GM21360 (cell line): ENCODE data around the gene B3GAT1.

Experiments used
- ATAC-seq: cut with Tn5 transposase; IDR thresholded peaks from one replicate; pipeline ENCODE4 v1.9.1; 2021; ENCODE audit warnings: mild to moderate bottlenecking, moderate library complexity; ENCODE audit not compliant: unreplicated experiment

B3GAT1 gene

DNA sequence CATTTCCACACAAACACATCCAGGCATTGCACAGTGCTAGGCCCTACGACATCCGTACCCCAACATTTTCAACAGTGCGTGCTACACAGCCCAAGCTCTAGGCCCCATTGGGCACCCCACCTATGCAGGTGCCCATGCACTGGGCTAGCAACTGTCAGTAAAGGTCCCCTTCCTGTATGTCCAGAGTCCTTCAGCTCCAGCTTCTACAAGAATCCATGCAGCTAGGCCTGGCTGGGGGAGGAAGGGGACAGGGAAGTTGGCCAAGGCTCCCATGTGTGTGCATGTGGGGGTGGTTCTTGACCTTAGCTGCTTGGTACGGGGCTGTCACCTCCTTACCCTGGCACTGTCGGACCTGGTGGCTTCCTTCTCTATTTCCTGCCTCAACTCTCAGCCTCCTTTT, 1.3 kb downstream of the B3GAT1 start:
- ATAC-seq = no peak

DNA sequence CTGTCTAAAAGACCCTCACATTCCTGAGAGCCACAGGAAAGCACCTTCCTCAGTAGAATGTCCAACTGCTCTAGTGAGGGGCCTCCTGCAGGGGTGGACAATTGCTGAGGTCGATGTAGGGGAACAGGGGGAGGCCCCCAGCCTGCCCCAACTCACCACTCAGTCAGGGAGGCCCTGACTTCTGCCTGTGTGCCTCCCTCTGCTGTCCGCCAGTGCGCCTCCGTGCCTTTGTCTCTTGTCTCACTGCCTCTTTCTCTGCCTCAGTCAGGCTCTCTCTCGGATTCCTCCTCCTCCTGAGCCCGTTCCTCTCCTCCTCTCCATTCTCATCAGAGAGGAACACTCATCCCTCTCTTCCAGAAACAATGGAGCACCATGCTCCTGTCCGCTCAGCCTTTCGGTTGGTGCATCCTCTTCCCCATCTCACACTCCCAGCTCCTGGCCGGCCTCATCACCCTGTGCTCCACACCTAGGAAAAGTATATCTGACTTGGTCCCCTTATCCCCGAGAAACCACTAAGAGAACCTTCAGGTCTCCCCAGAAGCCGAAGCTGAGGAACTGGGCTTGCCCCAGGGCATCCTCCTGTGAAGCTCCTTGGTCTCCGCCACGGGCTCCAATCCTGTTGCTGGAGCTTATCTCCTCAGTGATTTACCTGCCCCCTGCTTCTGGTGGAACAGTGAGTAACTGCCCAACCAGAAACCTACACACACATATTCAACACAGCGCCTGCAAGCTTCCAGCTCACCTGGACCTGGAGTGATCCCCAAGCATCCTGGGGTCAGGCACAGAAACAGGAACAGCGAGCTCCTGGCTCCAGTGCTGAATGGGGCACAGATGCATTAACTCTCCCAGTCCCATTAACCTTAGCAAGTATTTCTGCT, 2.3 kb downstream of the B3GAT1 start:
- no peak for ATAC-seq

DNA sequence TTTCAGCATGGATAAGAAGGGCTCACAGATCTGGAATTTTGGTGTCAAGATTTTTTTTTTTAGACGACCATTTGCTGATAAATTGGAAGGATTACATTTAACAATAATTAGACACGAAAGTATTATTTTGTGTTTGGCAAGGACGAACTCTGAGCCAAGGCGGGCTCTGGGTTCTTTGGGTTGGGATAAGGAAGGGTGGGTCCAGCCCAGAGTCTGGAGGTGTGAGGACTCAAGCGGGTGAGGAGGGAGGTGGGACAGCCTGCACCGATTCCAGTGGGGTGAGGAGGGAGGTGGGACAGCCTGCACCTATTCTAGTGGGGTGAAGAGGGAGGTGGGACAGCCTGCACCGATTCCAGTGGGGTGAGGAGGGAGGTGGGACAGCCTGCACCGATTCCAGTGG, 4.1 kb downstream of the B3GAT1 start:
- ATAC-seq = no peak

DNA sequence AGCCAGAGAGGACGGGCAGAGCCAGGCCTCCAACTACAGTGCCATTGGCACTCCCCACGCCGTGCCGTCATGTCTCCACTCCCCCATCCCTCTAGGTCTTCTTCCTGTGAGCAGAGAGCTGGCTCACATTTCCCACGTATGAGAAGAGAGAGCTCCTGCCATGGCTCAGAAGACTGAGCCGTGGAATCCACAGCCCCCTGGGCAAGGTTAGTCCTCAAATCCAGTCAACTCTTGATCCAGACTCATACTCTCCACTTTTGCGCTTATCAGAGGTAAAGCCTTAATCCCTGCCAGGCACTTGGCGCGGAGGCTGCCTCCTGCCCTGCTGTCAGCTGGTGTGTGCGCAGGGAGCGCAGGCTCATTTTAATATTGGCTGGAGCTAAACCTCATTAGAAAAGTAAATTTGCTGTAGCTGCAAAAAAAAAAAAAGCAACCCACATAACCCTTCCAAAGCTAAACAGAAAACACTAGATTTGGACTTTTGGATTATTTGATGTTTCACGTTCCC, 4.7 kb downstream of the B3GAT1 start:
- no peak for ATAC-seq

DNA sequence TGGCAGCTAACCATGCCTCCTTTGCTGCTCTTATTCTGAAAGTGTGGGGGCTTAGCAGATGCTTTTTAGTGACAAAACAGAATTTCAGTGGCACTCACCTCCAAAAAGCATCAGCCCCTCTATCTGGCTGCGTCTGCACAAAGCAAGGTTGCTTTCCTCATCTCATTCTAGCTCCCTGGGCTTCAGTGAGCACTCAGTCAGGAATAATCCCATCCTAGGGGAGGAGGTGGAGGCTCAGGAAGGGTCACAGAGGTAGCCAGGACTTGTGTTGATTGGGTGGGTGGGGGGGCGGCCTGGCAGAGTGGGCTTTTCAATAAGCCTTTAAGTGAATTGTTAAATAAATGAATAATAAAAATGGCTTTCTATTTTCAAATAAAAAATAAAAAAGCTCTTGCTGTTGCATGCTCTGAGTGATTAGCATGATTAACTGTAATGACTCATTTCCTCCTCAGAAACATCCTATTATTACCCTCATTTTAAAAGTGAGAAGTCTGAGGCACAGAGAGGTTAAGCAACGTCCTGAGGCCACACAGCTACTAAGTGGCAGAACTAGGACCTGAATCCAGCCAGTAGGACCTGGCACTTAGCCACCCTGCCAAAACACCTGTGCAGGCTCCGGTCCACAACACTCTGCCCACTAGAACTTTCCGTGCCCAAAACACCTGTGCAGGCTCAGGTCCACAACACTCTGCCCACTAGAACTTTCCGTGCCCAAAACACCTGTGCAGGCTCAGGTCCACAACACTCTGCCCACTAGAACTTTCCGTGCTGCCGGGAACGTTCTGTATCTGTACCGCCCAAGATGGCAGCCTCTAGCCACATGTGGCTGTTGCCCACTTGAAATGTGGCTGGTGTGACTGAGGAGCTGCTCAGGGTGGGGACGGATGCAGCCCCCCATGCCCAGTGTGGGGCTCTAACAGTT, 5.5 kb downstream of the B3GAT1 start:
- no peak for ATAC-seq

DNA sequence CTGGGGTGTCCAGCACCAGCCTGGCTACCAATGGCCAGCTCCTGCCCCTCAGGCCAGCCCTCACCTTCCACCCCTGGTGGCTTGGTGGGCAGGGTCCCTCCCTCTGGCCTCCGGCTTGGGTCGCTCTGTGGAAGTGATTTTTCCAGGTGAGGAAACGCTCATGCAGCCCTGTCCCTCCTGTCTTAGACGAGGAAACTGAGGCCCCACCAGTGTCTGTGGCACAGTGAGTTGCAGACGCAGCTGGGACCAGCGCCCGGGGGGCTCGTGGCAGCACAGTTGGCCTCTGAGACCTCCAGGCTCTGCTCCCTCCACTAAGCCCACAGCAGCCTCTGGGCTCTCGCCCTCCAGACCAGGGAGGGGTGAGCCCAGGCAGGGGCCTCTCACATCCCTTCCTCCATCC, 6.2 kb downstream of the B3GAT1 start:
- no peak for ATAC-seq

DNA sequence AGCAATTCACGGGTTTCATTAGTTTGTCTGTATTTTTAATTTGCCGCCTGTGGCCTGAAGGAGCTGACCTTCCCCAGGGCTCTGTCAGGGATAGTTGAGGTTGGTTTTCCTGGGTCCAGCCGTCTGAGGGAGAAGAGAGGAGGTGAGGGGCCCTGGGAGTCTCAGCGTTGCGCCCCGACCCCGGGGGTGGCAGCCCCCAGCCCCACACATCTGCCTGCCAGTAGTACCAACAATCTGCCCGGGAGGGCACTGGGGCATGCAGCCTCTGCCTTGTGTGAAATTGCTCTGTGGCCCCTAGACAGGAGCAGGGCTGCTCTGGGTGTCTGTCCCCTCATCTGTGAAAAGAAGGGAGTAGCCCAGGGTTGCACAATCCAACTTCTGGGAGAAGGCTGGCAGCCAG, 6.6 kb downstream of the B3GAT1 start:
- ATAC-seq = no peak

DNA sequence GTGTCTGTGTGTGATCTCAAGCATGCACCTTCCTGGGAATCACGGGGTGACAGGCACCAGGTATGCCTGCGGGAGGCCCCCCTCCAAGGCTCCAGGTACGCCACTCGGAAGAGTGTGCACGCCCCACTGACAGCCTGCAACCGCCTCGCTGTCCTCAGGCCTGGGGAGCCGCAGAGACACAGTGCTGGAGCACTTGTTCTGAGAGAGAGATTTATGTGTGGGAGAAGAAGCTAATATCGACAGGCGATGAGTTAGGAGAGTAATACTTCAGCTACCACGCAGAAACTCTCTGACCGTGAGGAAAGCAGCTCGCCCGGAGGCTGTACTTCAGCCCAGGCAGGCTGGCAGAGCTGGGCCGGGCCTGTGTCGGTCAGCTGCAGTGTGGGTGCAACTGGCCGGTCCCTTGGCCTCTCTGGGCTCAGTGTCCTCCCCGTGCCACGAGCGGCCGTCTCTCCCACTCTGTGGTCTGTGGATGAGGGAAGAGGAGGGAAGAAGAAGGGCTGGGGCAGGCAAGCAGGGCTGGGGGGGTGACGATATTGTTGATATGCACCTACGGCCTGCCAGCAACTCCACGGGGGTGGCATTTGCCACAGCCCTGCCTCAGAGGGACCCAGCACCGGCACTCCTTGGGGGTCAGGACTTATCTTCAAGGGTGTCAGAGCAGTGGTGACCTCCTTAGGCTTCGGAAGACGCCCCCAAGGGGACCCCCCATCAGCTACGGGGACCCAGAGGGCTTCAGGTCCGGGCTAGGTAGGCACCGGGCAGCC, 7.3 kb downstream of the B3GAT1 start:
- no peak for ATAC-seq

DNA sequence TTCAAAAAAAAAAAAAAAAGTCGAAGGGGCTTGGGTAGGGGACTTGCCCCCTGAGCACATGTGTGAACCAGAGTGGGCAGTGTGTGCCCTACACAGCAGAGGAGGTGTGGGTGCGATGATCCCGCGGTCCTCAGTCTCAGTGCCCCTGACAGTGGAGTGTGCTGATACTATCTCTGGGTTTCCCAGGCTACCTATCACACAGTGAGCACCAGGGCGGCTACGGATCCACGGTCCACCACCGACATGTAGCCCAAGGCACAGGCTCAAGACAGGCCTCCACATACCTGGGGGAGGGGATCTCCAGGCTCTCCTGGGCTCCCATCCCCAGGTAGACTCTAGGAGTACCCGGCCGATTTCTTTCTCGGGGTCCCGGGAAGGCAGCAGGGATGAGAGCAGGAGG, 9.1 kb downstream of the B3GAT1 start:
- ATAC-seq = no peak

DNA sequence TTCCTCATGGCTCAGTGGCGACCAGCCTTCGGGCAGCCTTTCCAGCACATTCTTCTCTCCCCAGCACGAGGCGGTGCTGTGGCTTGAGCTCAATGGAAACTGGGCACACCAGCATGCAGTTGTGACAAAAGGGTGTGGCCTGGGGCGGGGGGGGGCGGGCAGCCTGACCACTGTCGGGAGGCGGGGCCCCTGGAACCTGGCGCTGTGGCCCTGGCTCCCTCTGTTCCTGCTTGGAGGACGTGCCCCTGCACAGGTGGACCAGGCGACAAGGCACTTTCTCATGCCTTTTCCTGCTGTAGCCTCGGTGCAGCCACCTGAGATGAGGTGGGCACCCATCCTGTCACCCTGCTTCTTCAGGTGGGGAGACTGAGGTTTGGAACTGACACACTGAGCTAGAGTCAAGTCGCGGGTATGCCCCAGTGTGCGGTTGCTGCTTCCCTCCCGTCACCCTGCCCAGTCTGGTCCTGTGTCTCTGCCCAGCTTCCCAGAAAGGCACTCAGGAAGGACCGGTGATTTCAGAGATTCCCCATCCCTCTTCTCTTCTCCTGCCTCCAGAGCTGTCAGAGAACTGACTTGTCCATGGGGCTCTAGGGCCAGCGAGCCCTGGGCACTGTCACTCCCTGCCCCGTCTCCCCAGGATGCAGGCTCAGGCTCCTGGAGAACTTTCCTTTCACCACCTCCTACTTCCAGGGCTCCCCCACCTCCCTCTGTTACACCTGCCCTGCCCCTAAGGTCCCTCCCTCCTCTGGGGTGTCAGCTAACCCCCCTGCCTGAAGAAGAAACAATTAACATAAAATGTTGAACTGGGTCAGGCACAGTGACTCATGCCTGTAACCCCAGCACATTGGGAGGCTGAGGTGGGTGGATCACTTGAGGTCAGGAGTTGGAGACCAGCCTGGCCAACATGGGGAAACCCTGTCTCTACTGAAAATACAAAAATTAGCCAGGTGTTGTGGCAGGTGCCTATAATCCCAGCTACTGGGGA, 9.9 kb downstream of the B3GAT1 start:
- ATAC-seq = no peak

DNA sequence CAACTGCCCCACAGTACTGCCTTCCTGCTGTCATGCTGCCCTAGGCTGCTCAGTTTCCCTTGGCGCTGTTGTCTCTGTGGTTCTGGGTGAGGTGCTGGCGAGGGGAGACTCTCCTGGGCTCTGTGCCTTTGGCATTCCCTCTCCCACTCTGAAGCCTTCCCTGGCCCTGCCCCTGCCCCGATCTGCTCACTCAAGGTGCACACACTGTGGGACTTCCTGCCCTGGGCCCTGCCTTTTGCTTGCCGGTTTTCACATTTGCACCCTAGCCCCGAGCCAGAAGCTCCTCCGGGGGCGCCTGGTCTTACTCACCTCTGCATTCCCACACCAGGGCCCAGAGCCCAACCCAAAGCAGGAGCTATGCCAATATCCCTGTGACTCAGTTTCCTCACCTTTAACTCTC, 12.0 kb downstream of the B3GAT1 start:
- no peak for ATAC-seq

DNA sequence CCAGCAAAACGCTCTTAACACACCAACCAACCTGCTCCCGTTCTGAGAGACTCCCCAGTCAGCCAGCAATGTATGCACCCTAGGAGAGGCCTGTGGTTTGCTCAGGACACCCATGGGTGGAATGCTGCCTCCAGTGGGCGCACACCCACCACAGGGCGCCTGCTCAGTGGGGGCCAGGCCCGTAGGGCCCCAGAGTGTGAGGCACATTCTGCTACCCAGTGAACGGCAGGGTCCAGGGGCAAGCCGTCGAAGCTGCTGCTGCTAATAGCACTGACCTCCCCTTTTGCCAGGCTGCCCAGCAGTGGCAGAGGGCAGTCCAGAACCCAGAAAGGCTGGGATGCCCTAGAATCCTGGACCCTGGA, 12.8 kb downstream of the B3GAT1 start:
- no peak for ATAC-seq

DNA sequence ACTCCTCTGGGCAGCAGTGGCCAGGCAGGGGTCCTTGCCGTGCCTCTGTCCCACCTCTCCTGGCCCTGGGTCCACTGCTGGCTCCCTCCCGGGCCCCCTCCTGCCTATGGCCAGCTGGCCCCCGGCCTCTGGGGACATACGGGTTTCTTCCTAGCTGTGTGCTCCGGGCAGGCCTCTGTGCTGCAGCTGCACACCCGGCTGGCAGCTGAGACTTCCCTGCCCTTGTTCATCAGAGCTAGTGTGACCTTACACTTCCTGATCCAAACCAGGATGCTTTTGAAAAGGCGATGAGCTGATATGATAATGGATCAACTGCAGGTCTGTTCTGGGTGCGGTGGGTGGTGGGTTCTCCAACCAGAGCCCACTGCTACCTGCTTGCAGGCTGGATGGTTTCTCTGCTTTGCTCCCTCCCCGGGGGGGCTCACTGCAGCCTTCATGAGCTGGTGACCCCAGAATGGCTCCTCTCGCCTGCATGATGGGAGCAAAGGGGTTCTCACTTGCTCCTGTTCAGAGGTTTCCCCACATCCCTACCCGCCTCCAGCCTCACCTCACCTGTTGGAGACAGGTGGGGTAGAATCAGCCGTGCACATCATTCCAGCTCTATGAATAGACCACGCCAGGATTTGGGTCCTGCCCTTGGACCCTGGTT, 13.3 kb downstream of the B3GAT1 start:
- no peak for ATAC-seq

DNA sequence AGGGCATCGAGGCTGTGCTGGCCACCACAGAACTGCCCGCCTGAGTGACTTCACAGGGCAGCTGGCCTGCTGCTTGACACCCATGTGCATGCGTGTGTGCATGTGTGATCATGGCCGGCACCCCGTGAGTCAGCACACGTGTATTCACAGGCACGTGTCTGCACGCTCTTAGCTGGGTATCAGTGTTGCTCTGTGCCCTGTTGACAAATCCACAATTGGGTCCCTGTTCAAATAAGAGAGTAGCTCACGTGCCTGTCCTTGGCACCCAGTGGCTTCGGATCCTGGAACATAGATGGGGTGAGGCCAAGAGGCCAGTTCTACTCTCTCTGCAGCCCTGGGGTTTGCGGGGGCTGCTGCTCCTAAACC, 14.0 kb downstream of the B3GAT1 start:
- ATAC-seq = no peak

DNA sequence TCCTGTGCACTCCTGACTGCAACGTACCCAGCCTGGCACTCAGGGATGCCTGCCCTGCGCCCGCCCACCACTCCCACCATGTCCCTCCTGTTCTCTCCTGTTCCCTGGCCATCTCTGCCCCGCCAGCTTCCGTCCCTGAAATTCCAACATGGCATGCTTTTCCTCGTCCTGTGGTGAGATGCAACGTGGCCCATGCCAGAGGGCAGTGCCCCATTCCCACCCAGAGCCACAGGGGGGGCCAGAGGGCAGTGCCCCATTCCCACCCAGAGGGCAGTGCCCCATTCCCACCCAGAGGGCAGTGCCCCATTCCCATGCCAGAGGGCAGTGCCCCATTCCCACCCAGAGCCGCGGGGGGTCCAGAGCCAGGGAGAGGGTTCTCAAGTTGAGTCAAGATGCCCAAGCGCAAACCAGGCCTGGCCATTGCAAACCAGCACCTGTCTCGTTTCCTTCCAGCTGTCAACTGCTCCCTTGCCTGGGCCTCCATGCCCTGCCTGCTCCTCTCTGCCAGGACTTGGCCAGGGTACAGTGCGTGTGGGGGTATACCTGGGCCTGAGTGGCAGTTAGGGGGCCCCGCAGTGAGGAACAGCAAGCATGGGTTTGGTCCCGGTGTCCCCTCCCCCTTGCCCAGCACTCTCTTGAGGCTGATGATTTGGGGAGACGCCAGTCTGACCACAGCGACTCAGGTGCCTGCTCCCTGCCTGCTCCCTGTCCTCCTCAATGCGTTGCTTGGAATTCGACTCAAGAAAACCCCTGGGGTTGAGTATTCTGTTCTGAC, 14.6 kb downstream of the B3GAT1 start:
- ATAC-seq = no peak

DNA sequence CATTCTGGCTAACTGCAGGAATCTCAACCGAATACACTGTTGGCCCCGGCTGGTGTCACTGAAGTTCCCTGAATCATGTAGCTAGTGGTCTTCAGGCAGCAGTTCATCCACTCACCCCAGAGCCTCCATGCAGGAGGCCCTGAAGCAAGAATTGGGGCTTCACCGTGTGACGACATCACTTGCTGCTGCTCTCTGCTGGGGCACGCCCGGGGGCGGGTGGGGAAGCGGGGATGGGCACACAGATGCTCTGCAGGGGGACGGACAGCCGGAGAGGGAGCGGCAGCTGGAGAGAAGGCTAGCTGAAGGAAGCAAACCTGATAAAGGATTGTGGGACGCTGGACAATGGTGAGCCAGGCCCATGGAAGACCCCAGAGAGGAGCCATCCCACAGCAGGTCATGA, 17.0 kb downstream of the B3GAT1 start:
- ATAC-seq = no peak

DNA sequence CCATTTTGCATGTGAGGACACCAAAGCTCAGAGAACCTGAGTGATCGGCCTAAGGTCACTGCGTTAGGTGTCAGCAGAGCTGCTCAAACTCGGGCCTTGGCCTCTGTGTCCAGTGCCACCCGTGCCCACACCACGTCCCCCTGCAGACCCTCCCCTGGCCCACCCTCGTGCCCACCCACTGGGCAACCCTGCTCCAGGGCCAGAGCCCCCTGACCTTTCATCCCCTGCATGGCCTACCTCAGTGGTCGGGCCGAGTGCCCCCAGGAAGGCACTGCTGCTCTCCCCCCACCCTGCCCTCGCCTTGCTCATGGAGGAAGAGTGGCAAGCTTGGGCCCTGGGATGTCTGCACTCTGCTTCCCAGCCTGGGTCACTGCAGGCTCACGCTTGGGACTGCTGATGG, 17.7 kb downstream of the B3GAT1 start:
- ATAC-seq = no peak

DNA sequence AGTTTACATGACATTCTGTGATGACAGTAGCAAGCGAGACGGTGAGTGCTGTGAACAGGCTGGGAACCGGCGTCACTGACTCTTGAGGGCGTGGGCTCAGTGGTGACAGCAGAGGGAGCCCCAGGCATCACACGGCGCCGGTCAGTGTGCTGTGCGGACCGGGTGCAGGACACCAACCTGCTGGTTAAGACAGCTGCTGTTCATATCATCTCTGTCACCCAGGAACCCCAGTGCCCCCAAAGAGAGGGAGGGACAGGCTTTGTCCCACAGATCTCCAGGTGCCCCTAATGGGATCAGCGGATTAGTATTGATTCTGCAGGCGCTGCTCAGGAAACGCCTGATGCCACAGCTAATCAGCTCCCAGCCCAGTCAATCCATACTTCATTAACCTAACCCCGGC, 18.4 kb downstream of the B3GAT1 start:
- ATAC-seq = no peak
